Measurements from ENCODE around the gene LY6G6D. TPM values are rescaled to one million over a fixed set of nuclear protein-coding genes. Genes with fewer than 3 reads are reported as not detected.

LY6G6D gene
- total RNA-seq, 1 experiment from 2014 or later: not detected

- POLR2A ChIA-PET (ENCODE audit: low non-redundant PET): no interaction called here
- no peaks in the 10 kb centered on the region for H3K27me3 ChIP-seq (replicated peaks; ENCODE audit: insufficient read depth, low read depth, low read length, poor library complexity)
- intact Hi-C loops (cut with micrococcal nuclease; ENCODE audit: unreplicated experiment): no loop called here
- peaks cover 5% of the 10 kb centered on the region for H3K36me3 ChIP-seq (ENCODE audit: insufficient read depth, low read length, poor library complexity, severe bottlenecking)
- no peak overlapping the region for H3K27ac ChIP-seq (ENCODE audit: low read depth, low read length, poor library complexity, severe bottlenecking)
- H3K4me1 ChIP-seq (ENCODE audit: insufficient read depth, low read length, poor library complexity, severe bottlenecking): no peaks in the 10 kb centered on the region
- CTCF ChIA-PET: no interaction called here
- no TSS peak for BruUV-seq (replicated peaks)
- H3K4me3 ChIP-seq (ENCODE audit: low read depth, low read length, poor library complexity, severe bottlenecking): no peak overlapping the region
- no peaks in the 10 kb centered on the region for H3K9me3 ChIP-seq (ENCODE audit: low read depth, low read length, poor library complexity, severe bottlenecking)
- no peak for DNase-seq (ENCODE audit: low spot score)
- TF ChIP-seq EZH2 (IDR thresholded peaks at IDR 0.05; ENCODE audit: borderline replicate concordance, low read depth, low read length, poor library complexity, severe bottlenecking): no peak
- no peak for TF ChIP-seq CTCF (conservative IDR thresholded peaks at IDR 0.05; ENCODE audit: low read depth, low read length)
Measured at GRCh38 chr6:31722173-31722572, 7.0 kb downstream of the LY6G6D start.

GRCh38 chr6:31723245-31723979, 8.3 kb downstream of the LY6G6D start, which contains the start of gene MPIG6B:
Gene MPIG6B (plus strand): TSS chr6:31723373. CDS start chr6:31723384, 11 bp downstream.
- TF ChIP-seq EZH2 (IDR thresholded peaks at IDR 0.05; ENCODE audit: borderline replicate concordance, low read depth, low read length, poor library complexity, severe bottlenecking) (no peak), CTCF (conservative IDR thresholded peaks at IDR 0.05; ENCODE audit: low read depth, low read length) (no peak)
- Histone ChIP-seq H3K4me1 (ENCODE audit: insufficient read depth, low read length, poor library complexity, severe bottlenecking) (no peaks in the 10 kb centered on the region), H3K36me3 (ENCODE audit: insufficient read depth, low read length, poor library complexity, severe bottlenecking) (peaks cover 18% of the 10 kb centered on the region), H3K9me3 (ENCODE audit: low read depth, low read length, poor library complexity, severe bottlenecking) (no peaks in the 10 kb centered on the region), H3K4me3 (ENCODE audit: low read depth, low read length, poor library complexity, severe bottlenecking) (no peak within 1 kb of the TSS), H3K27me3 (replicated peaks; ENCODE audit: insufficient read depth, low read depth, low read length, poor library complexity) (no peaks in the 10 kb centered on the region), H3K27ac (ENCODE audit: low read depth, low read length, poor library complexity, severe bottlenecking) (no peak within 1 kb of the TSS)
- CTCF ChIA-PET: no interaction called here
- POLR2A ChIA-PET (ENCODE audit: low non-redundant PET): no interaction called here
- no peak for DNase-seq (ENCODE audit: low spot score)
- BruUV-seq (replicated peaks): no TSS peak
- intact Hi-C loops (cut with micrococcal nuclease; ENCODE audit: unreplicated experiment): no loop called here

- H3K27me3 ChIP-seq (replicated peaks; ENCODE audit: insufficient read depth, low read depth, low read length, poor library complexity): no peaks in the 10 kb centered on the region
- ChIA-PET POLR2A (ENCODE audit: low non-redundant PET) (no interaction called here), CTCF (no interaction called here)
- no peak for DNase-seq (ENCODE audit: low spot score)
- H3K36me3 ChIP-seq (ENCODE audit: insufficient read depth, low read length, poor library complexity, severe bottlenecking): peaks cover 19% of the 10 kb centered on the region
- no peak overlapping the region for H3K4me3 ChIP-seq (ENCODE audit: low read depth, low read length, poor library complexity, severe bottlenecking)
- intact Hi-C loops (cut with micrococcal nuclease; ENCODE audit: unreplicated experiment): no loop called here
- no peak overlapping the region for H3K27ac ChIP-seq (ENCODE audit: low read depth, low read length, poor library complexity, severe bottlenecking)
- no peaks in the 10 kb centered on the region for H3K9me3 ChIP-seq (ENCODE audit: low read depth, low read length, poor library complexity, severe bottlenecking)
- TF ChIP-seq EZH2 (IDR thresholded peaks at IDR 0.05; ENCODE audit: borderline replicate concordance, low read depth, low read length, poor library complexity, severe bottlenecking) (no peak), CTCF (conservative IDR thresholded peaks at IDR 0.05; ENCODE audit: low read depth, low read length) (no peak)
- BruUV-seq (replicated peaks): no TSS peak
- peaks cover 6% of the 10 kb centered on the region for H3K4me1 ChIP-seq (ENCODE audit: insufficient read depth, low read length, poor library complexity, severe bottlenecking)
Measured at GRCh38 chr6:31723980-31724691, 9.0 kb downstream of the LY6G6D start.
